ENCODE measurements around the gene TNFRSF18.

Gene TNFRSF18

GRCh38 chr1:1211541-1212441 lies 5.4 kb upstream of the TNFRSF18 start:
- H3K4me3 ChIP-seq (ENCODE audit: insufficient read length, low read depth), result no peak overlapping the region
- no peaks in the 10 kb centered on the region for H3K27me3 ChIP-seq (ENCODE audit: insufficient read depth, insufficient read length)
- no peaks in the 10 kb centered on the region for H3K9me3 ChIP-seq (ENCODE audit: insufficient read depth, low read length)
- TF ChIP-seq ZNF274 (IDR thresholded peaks at IDR 0.05; ENCODE audit: low read depth, low read length), result no peak
- no peak for TF ChIP-seq YY1 (IDR thresholded peaks at IDR 0.05; ENCODE audit: insufficient read depth, insufficient read length)
- no peak for TF ChIP-seq SUZ12 (IDR thresholded peaks at IDR 0.05; ENCODE audit: extremely low read depth, insufficient read depth, insufficient read length)
- H3K36me3 ChIP-seq (ENCODE audit: insufficient read depth, insufficient read length, low read length), result peaks cover 10% of the 10 kb centered on the region
- H3K9ac ChIP-seq (ENCODE audit: insufficient read length, low read depth), result no peak overlapping the region
- peaks cover 13% of the 10 kb centered on the region for H3K4me1 ChIP-seq (ENCODE audit: insufficient read depth, insufficient read length)
- DNase-seq (ENCODE audit: low read depth, low spot score), result no peak

GRCh38 chr1:1210726-1211540 lies 4.5 kb upstream of the TNFRSF18 start:
- DNase-seq (ENCODE audit: low read depth, low spot score), result no peak

GRCh38 chr1:1208713-1209433 lies 2.5 kb upstream of the TNFRSF18 start:
- H3K9ac ChIP-seq (ENCODE audit: insufficient read length, low read depth), result peak overlapping the region; percentile 42
- H3K27me3 ChIP-seq (ENCODE audit: insufficient read depth, insufficient read length), result no peaks in the 10 kb centered on the region
- no peak for DNase-seq (ENCODE audit: low read depth, low spot score)
- H3K4me3 ChIP-seq (ENCODE audit: insufficient read length, low read depth), result no peak overlapping the region
- peaks cover 18% of the 10 kb centered on the region for H3K4me1 ChIP-seq (ENCODE audit: insufficient read depth, insufficient read length)
- H3K36me3 ChIP-seq (ENCODE audit: insufficient read depth, insufficient read length, low read length), result no peaks in the 10 kb centered on the region
- no peak for TF ChIP-seq SUZ12 (IDR thresholded peaks at IDR 0.05; ENCODE audit: extremely low read depth, insufficient read depth, insufficient read length)
- no peak for TF ChIP-seq YY1 (IDR thresholded peaks at IDR 0.05; ENCODE audit: insufficient read depth, insufficient read length)
- no peak for TF ChIP-seq ZNF274 (IDR thresholded peaks at IDR 0.05; ENCODE audit: low read depth, low read length)
- H3K9me3 ChIP-seq (ENCODE audit: insufficient read depth, low read length), result no peaks in the 10 kb centered on the region

More at GRCh38 chr1:1210726-1211540, 4.5 kb upstream of the TNFRSF18 start:
- Histone ChIP-seq H3K4me1 (ENCODE audit: insufficient read depth, insufficient read length) (peaks cover 16% of the 10 kb centered on the region), H3K4me3 (ENCODE audit: insufficient read length, low read depth) (no peak overlapping the region), H3K9ac (ENCODE audit: insufficient read length, low read depth) (no peak overlapping the region), H3K9me3 (ENCODE audit: insufficient read depth, low read length) (no peaks in the 10 kb centered on the region), H3K27me3 (ENCODE audit: insufficient read depth, insufficient read length) (no peaks in the 10 kb centered on the region), H3K36me3 (ENCODE audit: insufficient read depth, insufficient read length, low read length) (peaks cover 3% of the 10 kb centered on the region)
- TF ChIP-seq YY1 (IDR thresholded peaks at IDR 0.05; ENCODE audit: insufficient read depth, insufficient read length), result no peak
- TF ChIP-seq SUZ12 (IDR thresholded peaks at IDR 0.05; ENCODE audit: extremely low read depth, insufficient read depth, insufficient read length), result no peak
- no peak for TF ChIP-seq ZNF274 (IDR thresholded peaks at IDR 0.05; ENCODE audit: low read depth, low read length)

- H3K27me3 ChIP-seq (ENCODE audit: insufficient read depth, insufficient read length), result no peaks in the 10 kb centered on the region
- H3K36me3 ChIP-seq (ENCODE audit: insufficient read depth, insufficient read length, low read length), result no peaks in the 10 kb centered on the region
- TF ChIP-seq ZNF274 (IDR thresholded peaks at IDR 0.05; ENCODE audit: low read depth, low read length) (no peak), SUZ12 (IDR thresholded peaks at IDR 0.05; ENCODE audit: extremely low read depth, insufficient read depth, insufficient read length) (no peak), YY1 (IDR thresholded peaks at IDR 0.05; ENCODE audit: insufficient read depth, insufficient read length) (no peak)
- no peak overlapping the region for H3K9ac ChIP-seq (ENCODE audit: insufficient read length, low read depth)
- no peaks in the 10 kb centered on the region for H3K9me3 ChIP-seq (ENCODE audit: insufficient read depth, low read length)
- H3K4me1 ChIP-seq (ENCODE audit: insufficient read depth, insufficient read length), result peaks cover 18% of the 10 kb centered on the region
- no peak overlapping the region for H3K4me3 ChIP-seq (ENCODE audit: insufficient read length, low read depth)
- no peak for DNase-seq (ENCODE audit: low read depth, low spot score)
Observed at GRCh38 chr1:1207571-1207892, 1.1 kb upstream of the TNFRSF18 start.

- Histone ChIP-seq H3K9me3 (ENCODE audit: insufficient read depth, low read length) (no peaks in the 10 kb centered on the region), H3K9ac (ENCODE audit: insufficient read length, low read depth) (no peak overlapping the region), H3K27me3 (ENCODE audit: insufficient read depth, insufficient read length) (no peaks in the 10 kb centered on the region), H3K4me1 (ENCODE audit: insufficient read depth, insufficient read length) (peaks cover 18% of the 10 kb centered on the region), H3K36me3 (ENCODE audit: insufficient read depth, insufficient read length, low read length) (no peaks in the 10 kb centered on the region), H3K4me3 (ENCODE audit: insufficient read length, low read depth) (no peak overlapping the region)
- DNase-seq (ENCODE audit: low read depth, low spot score), result no peak
- TF ChIP-seq ZNF274 (IDR thresholded peaks at IDR 0.05; ENCODE audit: low read depth, low read length), result no peak
- TF ChIP-seq SUZ12 (IDR thresholded peaks at IDR 0.05; ENCODE audit: extremely low read depth, insufficient read depth, insufficient read length), result no peak
- TF ChIP-seq YY1 (IDR thresholded peaks at IDR 0.05; ENCODE audit: insufficient read depth, insufficient read length), result no peak
Observed at GRCh38 chr1:1206966-1207531, 657 bp upstream of the TNFRSF18 start.

GRCh38 chr1:1205769-1206375 lies 520 bp downstream of the TNFRSF18 start:
- Histone ChIP-seq H3K4me1 (ENCODE audit: insufficient read depth, insufficient read length) (peaks cover 18% of the 10 kb centered on the region), H3K9me3 (ENCODE audit: insufficient read depth, low read length) (no peaks in the 10 kb centered on the region), H3K4me3 (ENCODE audit: insufficient read length, low read depth) (no peak overlapping the region), H3K9ac (ENCODE audit: insufficient read length, low read depth) (peak overlapping the region; percentile 50), H3K36me3 (ENCODE audit: insufficient read depth, insufficient read length, low read length) (no peaks in the 10 kb centered on the region), H3K27me3 (ENCODE audit: insufficient read depth, insufficient read length) (no peaks in the 10 kb centered on the region)
- TF ChIP-seq SUZ12 (IDR thresholded peaks at IDR 0.05; ENCODE audit: extremely low read depth, insufficient read depth, insufficient read length), result no peak
- no peak for TF ChIP-seq YY1 (IDR thresholded peaks at IDR 0.05; ENCODE audit: insufficient read depth, insufficient read length)
- TF ChIP-seq ZNF274 (IDR thresholded peaks at IDR 0.05; ENCODE audit: low read depth, low read length), result no peak
- no peak for DNase-seq (ENCODE audit: low read depth, low spot score)
